Testis (tissue), 2 donors: ENCODE results near the gene TNS1.

Experiments
- POLR2A ChIP-seq: fragments of 450-650 bp; IDR thresholded peaks from one replicate; pipeline ENCODE4 v1.6.1; 2017; ENCODE audit warnings: antibody characterized with exemption, mild to moderate bottlenecking, moderate library complexity
- TF ChIP-seq, protein P1 (sequence below), 3 experiments: fragments of 450-650 bp in 2 of 3; fragments of 200-600 bp in 1 of 3; sonication (generic) in 1 of 3; IDR thresholded peaks; one replicate each; pipeline ENCODE4 v1.5.1; 2016 to 2019; ENCODE audit warnings: antibody characterized with exemption in 3 of 3, mild to moderate bottlenecking in 2 of 3, moderate library complexity in 1 of 3

DNA sequence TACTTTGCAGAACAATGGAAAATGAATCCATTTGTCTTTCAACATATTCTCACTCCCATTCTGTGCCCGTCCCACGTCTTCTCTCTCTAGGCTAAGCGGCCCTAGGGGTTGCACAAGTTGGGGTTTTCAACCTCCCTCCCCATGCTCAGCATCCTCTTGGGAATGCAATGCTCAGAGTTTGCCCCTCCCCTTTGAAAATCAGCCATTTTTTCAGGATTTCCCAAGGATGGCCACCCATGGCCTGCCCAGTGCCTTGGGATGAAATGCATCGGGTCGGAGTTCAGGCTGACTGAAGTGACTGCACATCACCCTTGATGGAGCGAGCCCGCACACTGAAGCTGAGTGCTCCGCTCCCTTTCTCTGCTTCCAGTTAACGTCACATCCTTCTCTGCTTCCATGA, 87.9 kb downstream of the TNS1 start:
- TF ChIP-seq POLR2A = no peak
- TF ChIP-seq, protein P1, sequence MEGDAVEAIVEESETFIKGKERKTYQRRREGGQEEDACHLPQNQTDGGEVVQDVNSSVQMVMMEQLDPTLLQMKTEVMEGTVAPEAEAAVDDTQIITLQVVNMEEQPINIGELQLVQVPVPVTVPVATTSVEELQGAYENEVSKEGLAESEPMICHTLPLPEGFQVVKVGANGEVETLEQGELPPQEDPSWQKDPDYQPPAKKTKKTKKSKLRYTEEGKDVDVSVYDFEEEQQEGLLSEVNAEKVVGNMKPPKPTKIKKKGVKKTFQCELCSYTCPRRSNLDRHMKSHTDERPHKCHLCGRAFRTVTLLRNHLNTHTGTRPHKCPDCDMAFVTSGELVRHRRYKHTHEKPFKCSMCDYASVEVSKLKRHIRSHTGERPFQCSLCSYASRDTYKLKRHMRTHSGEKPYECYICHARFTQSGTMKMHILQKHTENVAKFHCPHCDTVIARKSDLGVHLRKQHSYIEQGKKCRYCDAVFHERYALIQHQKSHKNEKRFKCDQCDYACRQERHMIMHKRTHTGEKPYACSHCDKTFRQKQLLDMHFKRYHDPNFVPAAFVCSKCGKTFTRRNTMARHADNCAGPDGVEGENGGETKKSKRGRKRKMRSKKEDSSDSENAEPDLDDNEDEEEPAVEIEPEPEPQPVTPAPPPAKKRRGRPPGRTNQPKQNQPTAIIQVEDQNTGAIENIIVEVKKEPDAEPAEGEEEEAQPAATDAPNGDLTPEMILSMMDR (IDR thresholded peaks at IDR 0.05) = no peak
